Measurements from ENCODE around the gene IRF7. TPM values are rescaled to one million over a fixed set of nuclear protein-coding genes. Genes with fewer than 3 reads are reported as not detected.
A peak's percentile ranks its signal among the peaks of the same experiment; 100 is the strongest.

The IRF7 gene
- total and polyA plus RNA-seq, 9 of the 15 experiments (the other 6 are each of a cell fraction or from before 2014, with no cell fraction given), result 0.27 to 7.6 (median 1.8) TPM

- Histone ChIP-seq H3K27me3 (ENCODE audit: control insufficient read depth in 2 of 2, insufficient read depth in 2 of 2, low read length in 2 of 2) (no peaks in the 10 kb centered on the region), H3K9me3 (replicated peaks; ENCODE audit: control insufficient read depth, insufficient read depth, low read depth, low read length) (no peaks in the 10 kb centered on the region), H2AFZ (ENCODE audit: low read depth, low read length) (no peak within 1 kb of the TSS), H3K4me3 (no peak within 1 kb of the TSS), H3K9me1 (ENCODE audit: control insufficient read depth, insufficient read depth, low read length) (no peaks in the 10 kb centered on the region), H3K79me2 (ENCODE audit: control insufficient read depth, insufficient read depth, low read length) (no peaks in the 10 kb centered on the region), H3K9ac (ENCODE audit: insufficient read depth in 1 of 2, low read depth in 2 of 2, low read length in 2 of 2) (peak within 1 kb of the TSS in 1 of 2 experiments; percentile 64; a peak in 2 of 4 replicates), H3K27ac (ENCODE audit: extremely low read depth, low read depth, low read length) (no peak within 1 kb of the TSS), H3K4me1 (replicated peaks in 1 of 2; ENCODE audit: control insufficient read depth in 2 of 2, insufficient read depth in 2 of 2, low read length in 2 of 2) (peaks cover 0 to 58% of the 10 kb centered on the region in 2 experiments; a peak in 2 of 5 replicates), H3K4me2 (ENCODE audit: insufficient read depth, low read length) (no peak within 1 kb of the TSS), H4K20me1 (replicated peaks; ENCODE audit: control insufficient read depth, insufficient read depth, low read length) (no peaks in the 10 kb centered on the region), H3K36me3 (ENCODE audit: control insufficient read depth, insufficient read depth, low read length) (peaks cover 13% of the 10 kb centered on the region; the same call in 1 of the 3 replicates)
- ChIA-PET CTCF (ENCODE audit: low intra/inter-chr PET ratio) (no interaction called here), POLR2A (no interaction called here)
- WGBS (ENCODE audit: insufficient coverage, low coverage, missing lambda C conversion rate), result 94% methylated on average over 24 of the region's 33 CpGs
- DNase-seq (ENCODE audit: extremely low read depth in 1 of 4, low spot score in 3 of 4) (no peak), FAIRE-seq (no peak), ATAC-seq (no peak)
- no TSS peak for BruUV-seq (replicated peaks)
- in situ Hi-C loops (cut with MboI) (no loop called here), intact Hi-C loops (cut with micrococcal nuclease) (no loop called here)
- TF ChIP-seq POLR2G (IDR thresholded peaks at IDR 0.05; ENCODE audit: low read depth, low read length) (peak; percentile 11), CHD1 (IDR thresholded peaks at IDR 0.05; ENCODE audit: low read length) (no peak), BRD9 (IDR thresholded peaks at IDR 0.05; ENCODE audit: low read depth, partially characterized antibody) (no peak), ZNF589 (CRISPR knock-in tag; IDR thresholded peaks at IDR 0.05; ENCODE audit: low read depth) (no peak)
These were observed 9.2 kb upstream of the IRF7 start, which contains the start of gene CDHR5 for GRCh38 chr11:624705-625635. CDHR5 (minus strand) TSS chr11:624955; CDS start chr11:624902, 53 bp downstream.
